IPS-15b (cell line): ENCODE measurements around the gene ABCA12.

Experiments used
- H3K27me3 ChIP-seq: one replicate; pipeline ENCODE4 v1.6.1; 2013; ENCODE audit warnings: low read length; ENCODE audit not compliant: control insufficient read depth, insufficient read depth
- H3K36me3 ChIP-seq: one replicate; pipeline ENCODE4 v1.6.1; 2013; ENCODE audit warnings: low read length; ENCODE audit not compliant: control insufficient read depth, insufficient read depth
- H3K4me1 ChIP-seq: one replicate; pipeline ENCODE4 v1.6.1; 2013; ENCODE audit warnings: mild to moderate bottlenecking, low read length; ENCODE audit not compliant: control insufficient read depth, insufficient read depth
- H3K4me3 ChIP-seq: one replicate; pipeline ENCODE4 v1.5.1; 2013; ENCODE audit warnings: low read depth, low read length
- H3K9ac ChIP-seq: one replicate; pipeline ENCODE4 v1.6.1; 2013; ENCODE audit warnings: low read depth, mild to moderate bottlenecking, low read length
- H3K9me3 ChIP-seq: one replicate; pipeline ENCODE4 v1.6.1; 2013; ENCODE audit warnings: mild to moderate bottlenecking, low read length; ENCODE audit not compliant: control insufficient read depth, insufficient read depth

Gene ABCA12

DNA sequence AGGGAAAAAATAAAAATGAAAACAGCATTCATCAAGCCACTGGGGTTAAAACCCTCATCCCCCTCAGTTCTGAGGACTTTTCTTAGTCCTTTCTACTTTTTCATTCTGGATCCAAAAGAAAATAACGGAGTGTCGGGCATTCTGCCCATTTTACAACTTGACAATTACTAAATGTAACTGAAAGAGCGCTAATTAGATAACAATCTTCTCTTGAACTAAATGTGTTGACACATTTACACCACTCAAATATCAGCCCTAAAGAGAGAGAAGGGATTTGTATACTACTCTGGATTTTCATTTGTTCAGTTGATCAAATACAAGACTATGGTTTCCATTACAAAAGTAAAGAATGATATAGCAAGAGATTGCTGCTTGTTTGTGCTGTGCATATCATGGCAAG, 27.5 kb downstream of the ABCA12 start:
- no peaks in the 10 kb centered on the region for H3K27me3 ChIP-seq
- no peaks in the 10 kb centered on the region for H3K4me1 ChIP-seq
- no peak overlapping the region for H3K9ac ChIP-seq
- no peaks in the 10 kb centered on the region for H3K9me3 ChIP-seq
- no peaks in the 10 kb centered on the region for H3K36me3 ChIP-seq
- no peak overlapping the region for H3K4me3 ChIP-seq

DNA sequence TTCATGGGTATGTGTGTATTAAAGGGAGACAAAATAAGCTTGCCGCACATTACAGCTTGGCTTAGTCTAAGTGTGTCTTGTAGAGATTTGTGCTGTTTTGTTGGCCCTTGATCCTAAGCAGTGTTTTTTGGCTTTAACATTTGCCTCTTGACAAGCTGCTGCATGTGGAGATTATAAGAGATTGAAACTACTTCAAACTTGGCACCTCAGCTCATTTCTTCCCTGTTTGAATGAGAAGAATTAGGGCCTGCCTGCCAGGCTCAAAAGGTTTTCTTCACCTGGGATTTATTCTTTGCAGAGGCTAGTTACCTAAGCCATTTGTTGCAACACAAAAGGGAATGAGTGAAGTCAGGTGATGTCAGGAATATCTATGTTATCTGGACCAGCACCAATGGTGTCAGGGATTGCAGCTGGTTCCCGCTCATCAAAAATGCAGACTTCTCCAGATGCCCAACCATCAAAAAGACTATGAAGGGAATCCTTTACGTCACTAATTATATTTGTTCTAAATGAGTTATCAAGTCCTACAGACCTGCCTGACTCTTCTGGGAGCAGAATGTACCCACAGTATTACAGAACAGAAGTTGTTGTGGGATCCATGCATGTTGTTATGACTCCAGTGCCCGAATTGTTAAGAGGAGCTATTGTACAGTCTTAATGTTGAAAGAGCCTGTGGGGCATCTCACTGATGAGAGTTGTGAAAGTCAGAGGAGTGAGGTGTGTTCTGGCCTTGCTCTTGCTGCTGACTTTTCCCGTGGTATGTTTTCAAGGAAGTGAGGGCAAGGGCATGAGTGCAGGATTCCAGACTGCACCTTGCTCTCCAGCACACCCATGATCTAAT, 31.0 kb downstream of the ABCA12 start:
- H3K4me1 ChIP-seq = no peaks in the 10 kb centered on the region
- no peak overlapping the region for H3K9ac ChIP-seq
- H3K27me3 ChIP-seq = no peaks in the 10 kb centered on the region
- H3K9me3 ChIP-seq = no peaks in the 10 kb centered on the region
- H3K36me3 ChIP-seq = no peaks in the 10 kb centered on the region
- H3K4me3 ChIP-seq = no peak overlapping the region

DNA sequence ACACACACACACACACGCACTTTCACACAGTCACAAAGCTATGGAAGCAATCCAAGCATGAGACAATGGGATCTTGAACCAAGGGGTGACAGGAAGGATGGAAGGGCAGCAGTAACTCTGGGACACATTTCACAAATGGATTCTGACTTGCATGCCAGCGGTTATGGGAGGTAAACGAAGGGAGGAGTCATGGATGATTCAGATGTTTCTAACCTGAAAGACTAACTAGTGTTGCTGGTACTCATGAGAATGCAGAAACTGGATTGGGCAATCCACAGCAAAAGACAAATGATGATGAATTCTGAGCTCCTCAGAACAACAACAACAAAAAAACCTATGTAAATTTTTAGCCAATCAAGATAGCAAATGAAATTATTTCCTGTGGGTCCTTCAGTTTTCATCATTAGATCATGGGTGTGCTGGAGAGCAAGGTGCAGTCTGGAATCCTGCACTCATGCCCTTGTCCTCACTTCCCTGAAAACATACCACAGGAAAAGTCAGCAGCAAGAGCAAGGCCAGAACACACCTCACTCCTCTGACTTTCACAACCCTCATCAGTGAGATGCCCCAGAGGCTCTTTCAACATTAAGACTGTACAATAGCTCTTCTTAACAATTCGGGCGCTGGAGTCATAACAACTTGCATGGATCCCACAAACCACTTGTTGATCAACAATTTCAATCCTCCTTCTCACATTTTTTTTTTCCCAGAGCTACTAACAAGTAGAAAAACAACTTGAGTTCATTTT, 32.6 kb downstream of the ABCA12 start:
- Histone ChIP-seq H3K27me3 (no peaks in the 10 kb centered on the region), H3K4me3 (no peak overlapping the region), H3K4me1 (no peaks in the 10 kb centered on the region), H3K36me3 (no peaks in the 10 kb centered on the region), H3K9ac (no peak overlapping the region), H3K9me3 (no peaks in the 10 kb centered on the region)

DNA sequence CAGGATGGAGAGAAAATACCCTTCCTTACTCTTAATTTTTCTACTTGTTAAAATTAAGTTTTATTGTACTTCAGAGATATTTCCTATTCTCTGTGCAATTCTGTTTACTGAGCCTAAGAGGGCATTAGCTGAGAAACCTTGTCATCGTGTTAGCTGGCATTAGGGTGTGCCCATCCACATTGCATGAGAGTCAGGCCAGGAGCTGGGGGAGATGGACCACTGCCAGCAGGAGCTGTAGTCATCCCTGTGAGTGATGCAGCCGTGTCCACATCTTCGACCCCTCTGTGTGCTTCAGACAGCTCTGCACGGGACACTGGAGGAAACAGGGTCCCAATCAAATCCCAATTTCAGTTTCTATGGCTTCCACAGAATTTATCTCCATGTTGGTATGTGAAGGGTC, 34.2 kb downstream of the ABCA12 start:
- Histone ChIP-seq H3K4me3 (no peak overlapping the region), H3K36me3 (no peaks in the 10 kb centered on the region), H3K27me3 (no peaks in the 10 kb centered on the region), H3K9me3 (no peaks in the 10 kb centered on the region), H3K4me1 (no peaks in the 10 kb centered on the region), H3K9ac (no peak overlapping the region)

DNA sequence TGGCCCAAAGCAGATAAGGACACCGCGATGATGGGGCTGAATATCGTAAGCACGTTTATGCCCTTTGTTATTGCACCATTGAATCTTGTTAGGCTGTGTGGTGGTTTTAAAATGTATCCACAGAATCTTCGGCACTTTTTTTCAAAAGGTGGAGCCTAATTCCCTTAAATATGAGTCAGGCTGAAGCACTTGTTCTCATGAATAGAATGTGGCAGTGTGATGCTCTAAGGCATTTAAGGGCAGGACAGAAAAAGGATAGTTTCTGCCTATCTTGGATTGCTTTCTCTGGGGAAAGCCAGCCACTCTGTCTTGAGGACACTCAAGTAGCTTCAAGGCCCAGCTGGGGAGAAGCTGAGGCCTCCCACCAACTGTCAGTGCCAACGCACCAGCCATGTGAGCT, 39.6 kb downstream of the ABCA12 start:
- H3K9ac ChIP-seq = no peak overlapping the region
- no peaks in the 10 kb centered on the region for H3K36me3 ChIP-seq
- H3K9me3 ChIP-seq = no peaks in the 10 kb centered on the region
- H3K4me1 ChIP-seq = no peaks in the 10 kb centered on the region
- H3K27me3 ChIP-seq = no peaks in the 10 kb centered on the region
- no peak overlapping the region for H3K4me3 ChIP-seq

DNA sequence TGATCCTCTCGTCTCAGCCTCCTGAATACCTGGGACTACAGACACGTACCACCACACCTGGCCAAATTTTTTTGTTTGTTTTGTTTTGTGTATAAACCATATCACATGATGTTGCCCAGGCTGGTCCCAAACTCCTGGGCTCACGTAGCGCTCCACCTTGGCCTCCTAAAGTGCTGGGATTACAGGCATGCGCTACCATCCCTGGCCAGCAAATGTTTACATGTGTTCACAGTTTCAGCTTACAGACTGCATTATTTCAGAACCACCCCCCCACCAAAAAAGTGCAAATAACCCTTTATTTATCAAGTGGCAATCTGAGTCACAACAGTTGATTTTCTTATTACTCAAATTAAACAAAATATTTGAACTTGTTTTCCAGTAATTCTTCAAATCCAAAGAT, 54.3 kb downstream of the ABCA12 start:
- Histone ChIP-seq H3K9ac (no peak overlapping the region), H3K27me3 (no peaks in the 10 kb centered on the region), H3K4me3 (no peak overlapping the region), H3K9me3 (no peaks in the 10 kb centered on the region), H3K36me3 (no peaks in the 10 kb centered on the region), H3K4me1 (no peaks in the 10 kb centered on the region)

DNA sequence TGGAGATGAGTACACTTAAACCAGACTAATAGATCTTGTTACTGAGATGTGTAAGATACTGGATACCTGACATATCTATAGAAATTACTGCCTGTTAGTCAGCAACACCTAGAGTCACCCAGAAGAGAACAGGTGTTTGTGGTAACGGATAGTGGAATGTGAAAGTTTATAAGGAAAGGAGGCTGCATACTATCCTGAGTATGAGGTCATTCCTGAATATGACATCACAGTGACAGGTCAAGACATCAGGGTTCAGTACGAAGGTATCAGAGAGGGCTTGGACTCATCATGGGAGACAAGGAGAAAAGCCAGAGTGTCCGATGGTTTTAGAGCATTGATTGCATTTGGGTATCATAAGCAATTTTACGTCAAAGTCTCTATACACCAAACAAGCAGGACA, 55.3 kb downstream of the ABCA12 start:
- Histone ChIP-seq H3K27me3 (no peaks in the 10 kb centered on the region), H3K9ac (no peak overlapping the region), H3K4me3 (no peak overlapping the region), H3K9me3 (no peaks in the 10 kb centered on the region), H3K36me3 (no peaks in the 10 kb centered on the region), H3K4me1 (no peaks in the 10 kb centered on the region)

DNA sequence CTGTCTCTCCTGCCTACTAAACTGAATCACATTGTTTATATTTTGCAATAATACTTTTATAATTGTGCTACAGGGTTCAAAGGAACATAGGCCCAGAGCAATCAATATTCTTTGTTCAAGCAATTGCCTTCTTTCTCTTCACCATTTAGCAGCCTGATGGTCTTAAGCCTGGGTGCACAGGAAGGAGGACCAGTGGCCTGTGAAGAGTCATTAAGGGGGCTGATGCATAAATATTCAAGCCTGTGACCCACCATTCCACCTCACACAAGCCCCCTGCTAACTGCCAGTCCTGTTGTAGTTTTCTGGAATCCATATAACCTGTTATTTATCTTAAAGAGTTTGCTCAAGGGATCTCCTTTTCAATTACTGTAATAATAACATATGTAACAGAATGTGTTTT, 56.0 kb downstream of the ABCA12 start:
- Histone ChIP-seq H3K9me3 (no peaks in the 10 kb centered on the region), H3K27me3 (no peaks in the 10 kb centered on the region), H3K36me3 (no peaks in the 10 kb centered on the region), H3K4me3 (no peak overlapping the region), H3K9ac (no peak overlapping the region), H3K4me1 (no peaks in the 10 kb centered on the region)

DNA sequence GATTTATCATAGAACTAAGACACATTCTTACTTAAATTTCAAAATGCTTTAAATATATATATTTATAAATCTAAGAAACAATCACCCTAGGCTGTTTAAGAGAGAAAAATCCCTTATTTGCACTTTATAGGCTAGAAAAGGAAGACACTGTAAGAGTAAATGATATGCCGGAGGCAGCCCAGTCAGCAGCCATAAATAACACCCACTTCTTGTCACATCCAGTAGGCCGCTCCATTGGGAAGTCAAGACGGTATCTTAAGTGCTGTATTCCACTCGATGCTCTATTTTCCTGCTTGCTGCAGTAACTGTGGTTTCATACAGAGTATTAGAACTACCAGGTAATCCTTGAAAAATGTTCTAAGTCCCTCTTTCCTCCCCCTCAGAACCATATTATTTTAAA, 57.9 kb downstream of the ABCA12 start:
- no peaks in the 10 kb centered on the region for H3K9me3 ChIP-seq
- no peaks in the 10 kb centered on the region for H3K4me1 ChIP-seq
- no peaks in the 10 kb centered on the region for H3K36me3 ChIP-seq
- H3K27me3 ChIP-seq = no peaks in the 10 kb centered on the region
- no peak overlapping the region for H3K9ac ChIP-seq
- H3K4me3 ChIP-seq = no peak overlapping the region

DNA sequence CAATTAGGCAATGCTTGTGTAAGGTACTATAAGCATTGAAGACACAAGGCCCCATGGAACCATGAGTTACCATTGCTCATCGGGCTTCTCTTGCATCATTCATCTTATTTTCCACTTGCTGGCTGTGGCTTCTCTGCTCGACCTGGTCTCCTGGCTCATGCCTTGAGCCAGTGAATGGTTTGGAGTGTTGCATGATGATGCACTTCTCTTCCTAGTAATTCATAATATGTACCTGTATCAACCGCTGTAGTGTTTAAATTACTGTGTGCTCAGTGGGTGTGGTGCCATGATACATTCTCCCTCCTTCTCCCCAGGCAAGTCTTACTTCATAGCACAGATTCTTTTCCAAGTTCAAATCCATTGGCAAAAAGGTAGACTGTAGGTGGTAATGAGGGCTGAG, 66.8 kb downstream of the ABCA12 start:
- Histone ChIP-seq H3K9ac (no peak overlapping the region), H3K4me3 (no peak overlapping the region), H3K4me1 (no peaks in the 10 kb centered on the region), H3K36me3 (no peaks in the 10 kb centered on the region), H3K9me3 (no peaks in the 10 kb centered on the region), H3K27me3 (no peaks in the 10 kb centered on the region)

DNA sequence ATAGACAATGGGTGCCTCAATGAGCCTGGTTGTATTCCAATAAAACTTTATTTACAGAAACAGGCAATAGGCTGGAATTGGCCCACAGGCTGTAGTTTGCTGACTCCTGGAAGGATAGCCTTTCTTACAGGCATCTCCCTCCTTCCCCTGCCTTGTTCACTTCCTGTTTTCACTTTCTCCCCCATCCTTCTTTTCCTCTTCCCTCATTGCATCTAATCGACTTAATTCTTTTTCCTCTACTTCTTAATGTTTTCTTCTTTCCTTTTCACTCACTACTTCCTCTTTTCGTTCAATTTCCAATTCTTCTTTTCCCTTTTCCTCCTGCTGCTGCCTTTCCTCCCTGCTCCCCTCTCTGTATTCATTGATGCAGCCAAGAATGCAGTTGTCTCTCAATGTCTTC, 70.0 kb downstream of the ABCA12 start:
- Histone ChIP-seq H3K4me3 (no peak overlapping the region), H3K4me1 (no peaks in the 10 kb centered on the region), H3K36me3 (no peaks in the 10 kb centered on the region), H3K9ac (no peak overlapping the region), H3K27me3 (no peaks in the 10 kb centered on the region), H3K9me3 (no peaks in the 10 kb centered on the region)

DNA sequence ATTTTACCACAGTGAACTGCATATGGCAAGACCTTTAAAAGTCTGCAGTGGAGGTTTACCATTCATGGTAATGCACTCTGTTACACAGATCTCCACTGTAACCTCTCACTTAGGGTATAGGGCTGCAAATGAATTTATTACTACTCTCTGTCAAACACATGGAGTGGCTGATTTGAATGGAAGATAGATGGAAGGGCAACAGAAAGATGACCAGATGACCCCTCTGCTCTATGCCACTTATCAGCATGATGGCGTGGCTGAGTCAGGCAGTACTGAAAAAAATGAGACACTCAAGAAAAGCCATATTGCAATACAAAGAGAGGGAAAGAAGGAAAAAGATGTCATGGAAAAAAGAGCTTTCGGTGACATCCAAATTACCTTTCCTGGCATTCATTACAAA, 72.3 kb downstream of the ABCA12 start:
- Histone ChIP-seq H3K4me3 (no peak overlapping the region), H3K4me1 (no peaks in the 10 kb centered on the region), H3K36me3 (no peaks in the 10 kb centered on the region), H3K9me3 (no peaks in the 10 kb centered on the region), H3K9ac (no peak overlapping the region), H3K27me3 (no peaks in the 10 kb centered on the region)
